GM06990 (cell line): ENCODE data around the gene MS4A4A.
A peak's percentile ranks its signal among the peaks of the same experiment; 100 is the strongest.

Source experiments
- DNase-seq: peaks from one replicate; pipeline ENCODE4 v3.0.0-alpha.2; 2011; ENCODE audit not compliant: insufficient read length; ENCODE audit errors: extremely low read depth
- H3K27me3 ChIP-seq: replicated peaks from 2 replicates; pipeline ENCODE4 v1.6.0; 2011; ENCODE audit warnings: low read length; ENCODE audit not compliant: control insufficient read depth, insufficient read depth
- H3K36me3 ChIP-seq: 2 replicates; pipeline ENCODE4 v1.5.1; 2011; ENCODE audit warnings: low read length; ENCODE audit not compliant: control insufficient read depth, insufficient read depth
- H3K4me3 ChIP-seq: replicated peaks from 2 replicates; pipeline ENCODE4 v1.5.1; 2011; ENCODE audit warnings: low read depth, mild to moderate bottlenecking, control low read depth, low read length
- TF ChIP-seq, protein P1 (sequence below): IDR thresholded peaks from 2 replicates; pipeline ENCODE4 v1.5.1; 2011; ENCODE audit warnings: low read length, control low read depth, mild to moderate bottlenecking, inconsistent platforms; ENCODE audit not compliant: insufficient read depth, poor library complexity, severe bottlenecking

The MS4A4A gene

DNA sequence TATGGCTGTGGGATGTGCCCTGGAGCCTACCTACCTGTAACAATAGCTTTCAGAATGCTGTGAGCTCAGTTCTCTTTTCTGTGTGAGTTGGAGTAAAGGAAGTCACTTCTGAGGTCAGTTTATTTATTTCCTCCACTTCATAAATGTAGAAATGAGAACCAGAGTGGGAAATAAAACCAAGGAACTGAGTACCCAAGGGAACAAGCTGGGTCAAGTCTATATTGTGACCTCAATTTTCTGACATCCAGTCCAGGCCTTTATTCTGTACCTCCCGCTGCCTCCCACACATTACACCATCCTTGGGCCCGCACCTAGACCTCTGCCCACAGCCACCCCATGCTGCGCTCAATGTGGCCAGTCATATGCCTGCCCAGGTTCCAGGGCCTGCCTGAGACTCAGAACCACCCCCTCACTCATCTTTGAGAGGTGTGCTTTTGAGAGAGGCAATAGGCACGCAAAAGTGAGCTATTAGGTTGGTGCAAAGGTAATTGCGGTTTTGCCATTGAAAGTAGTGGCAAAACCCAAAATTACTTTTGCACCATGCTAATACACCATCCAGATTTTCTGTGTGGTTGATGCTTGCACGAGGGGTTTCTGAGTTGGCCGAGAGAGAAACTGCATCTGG, 56.4 kb downstream of the MS4A4A start:
- TF ChIP-seq, protein P1, sequence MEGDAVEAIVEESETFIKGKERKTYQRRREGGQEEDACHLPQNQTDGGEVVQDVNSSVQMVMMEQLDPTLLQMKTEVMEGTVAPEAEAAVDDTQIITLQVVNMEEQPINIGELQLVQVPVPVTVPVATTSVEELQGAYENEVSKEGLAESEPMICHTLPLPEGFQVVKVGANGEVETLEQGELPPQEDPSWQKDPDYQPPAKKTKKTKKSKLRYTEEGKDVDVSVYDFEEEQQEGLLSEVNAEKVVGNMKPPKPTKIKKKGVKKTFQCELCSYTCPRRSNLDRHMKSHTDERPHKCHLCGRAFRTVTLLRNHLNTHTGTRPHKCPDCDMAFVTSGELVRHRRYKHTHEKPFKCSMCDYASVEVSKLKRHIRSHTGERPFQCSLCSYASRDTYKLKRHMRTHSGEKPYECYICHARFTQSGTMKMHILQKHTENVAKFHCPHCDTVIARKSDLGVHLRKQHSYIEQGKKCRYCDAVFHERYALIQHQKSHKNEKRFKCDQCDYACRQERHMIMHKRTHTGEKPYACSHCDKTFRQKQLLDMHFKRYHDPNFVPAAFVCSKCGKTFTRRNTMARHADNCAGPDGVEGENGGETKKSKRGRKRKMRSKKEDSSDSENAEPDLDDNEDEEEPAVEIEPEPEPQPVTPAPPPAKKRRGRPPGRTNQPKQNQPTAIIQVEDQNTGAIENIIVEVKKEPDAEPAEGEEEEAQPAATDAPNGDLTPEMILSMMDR = no peak
- no peaks in the 10 kb centered on the region for H3K36me3 ChIP-seq
- DNase-seq = peak; percentile 19

DNA sequence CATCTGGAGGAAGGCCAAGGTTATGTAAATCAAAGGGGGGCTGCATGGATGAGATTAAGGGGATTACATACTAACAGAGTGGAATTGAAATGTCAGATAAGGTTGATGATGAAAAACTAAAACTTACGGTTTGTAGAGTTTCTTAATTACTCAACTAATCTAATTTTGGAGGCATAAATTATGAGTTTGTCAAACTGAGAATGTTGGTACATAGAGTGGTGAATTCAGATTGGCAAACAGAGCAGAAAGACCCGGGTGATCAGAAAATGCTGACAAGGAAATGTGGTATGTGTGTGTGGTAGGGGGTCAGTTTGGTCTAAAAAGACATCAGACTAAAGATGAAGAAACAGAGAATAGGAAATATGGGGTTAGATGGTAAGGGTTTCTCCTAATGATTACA, 57.6 kb downstream of the MS4A4A start:
- no peaks in the 10 kb centered on the region for H3K36me3 ChIP-seq
- no peaks in the 10 kb centered on the region for H3K27me3 ChIP-seq
- DNase-seq = peak; percentile 41
- H3K4me3 ChIP-seq = no peak overlapping the region
- TF ChIP-seq, protein P1 = no peak

More for the DNA sequence above, 56.4 kb downstream of the MS4A4A start:
- H3K27me3 ChIP-seq = no peaks in the 10 kb centered on the region
- H3K4me3 ChIP-seq = no peak overlapping the region

DNA sequence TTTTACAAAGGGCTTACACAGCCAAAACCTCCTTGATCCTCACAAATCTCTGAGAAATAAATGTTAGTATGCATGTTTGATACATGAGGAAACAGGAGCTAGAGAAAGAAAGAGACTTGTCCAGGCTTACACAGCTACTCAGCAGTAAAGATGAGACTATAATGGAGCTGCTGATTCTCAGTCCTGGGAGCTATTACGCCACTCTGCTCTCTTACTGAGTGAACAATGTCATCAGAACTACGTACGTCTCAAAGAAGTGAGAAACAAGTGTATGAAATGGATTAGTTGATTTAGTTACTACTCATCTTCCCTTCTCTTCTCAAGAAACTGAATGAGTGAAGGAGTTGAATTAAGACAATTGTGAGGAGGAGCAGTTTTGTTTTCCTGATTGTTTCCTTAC, 58.9 kb downstream of the MS4A4A start:
- no peaks in the 10 kb centered on the region for H3K27me3 ChIP-seq
- DNase-seq = no peak
- TF ChIP-seq, protein P1 = no peak

DNA sequence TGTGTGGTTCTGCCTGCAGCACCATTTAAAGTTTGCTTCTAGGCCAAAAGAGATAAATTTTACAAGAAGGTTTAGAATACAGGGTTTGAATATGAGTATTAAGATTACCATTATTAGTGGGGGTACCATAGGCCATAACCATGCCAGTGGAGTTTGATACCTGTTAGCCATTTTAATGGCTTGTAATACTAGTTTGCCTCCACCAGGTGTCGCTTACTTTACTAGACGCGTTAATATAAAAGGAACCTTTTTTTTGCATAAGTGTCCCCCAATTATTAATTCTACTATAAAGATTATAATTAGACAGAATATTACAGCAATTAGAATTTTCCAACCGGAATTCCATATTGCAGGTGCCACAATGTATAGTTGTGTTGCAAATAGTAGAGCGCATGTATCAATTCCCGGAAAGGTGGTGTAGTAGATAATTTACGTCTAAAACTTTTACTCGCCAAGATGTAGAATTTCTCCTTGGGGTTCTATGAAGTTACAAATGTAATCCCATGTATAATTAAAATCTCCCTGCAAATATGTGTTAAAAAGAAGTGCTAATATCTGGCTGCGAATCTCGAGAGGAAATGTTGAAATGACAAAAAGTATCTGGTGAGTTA, 62.7 kb downstream of the MS4A4A start:
- TF ChIP-seq, protein P1 = peak; percentile 62
- no peak overlapping the region for H3K4me3 ChIP-seq
- no peak for DNase-seq
- no peaks in the 10 kb centered on the region for H3K27me3 ChIP-seq
- no peaks in the 10 kb centered on the region for H3K36me3 ChIP-seq

More for the DNA sequence above, 58.9 kb downstream of the MS4A4A start:
- Histone ChIP-seq H3K36me3 (no peaks in the 10 kb centered on the region), H3K4me3 (no peak overlapping the region)

DNA sequence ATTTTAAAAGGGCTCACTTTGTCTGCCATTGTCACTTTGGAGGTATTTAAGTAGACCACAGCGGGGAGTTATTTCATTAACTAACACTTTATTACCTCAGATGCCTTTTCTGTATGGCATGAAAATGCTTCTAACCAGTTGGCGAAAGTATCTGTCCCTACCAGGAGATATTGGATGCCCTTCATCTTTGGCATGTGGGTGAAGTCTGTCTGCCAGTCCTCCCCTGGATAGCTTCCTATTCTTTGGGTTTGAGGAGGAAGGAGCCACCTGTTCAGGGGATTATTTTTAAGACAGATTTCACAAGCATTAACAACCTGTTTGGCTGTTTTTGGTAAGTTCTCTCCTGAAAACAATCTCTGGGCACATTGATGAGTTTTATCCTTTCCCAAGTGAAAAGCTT, 63.7 kb downstream of the MS4A4A start:
- Histone ChIP-seq H3K27me3 (no peaks in the 10 kb centered on the region), H3K36me3 (no peaks in the 10 kb centered on the region), H3K4me3 (no peak overlapping the region)
- TF ChIP-seq, protein P1 = no peak
- DNase-seq = no peak
